ENCODE results near the gene CBFB.

DNA sequence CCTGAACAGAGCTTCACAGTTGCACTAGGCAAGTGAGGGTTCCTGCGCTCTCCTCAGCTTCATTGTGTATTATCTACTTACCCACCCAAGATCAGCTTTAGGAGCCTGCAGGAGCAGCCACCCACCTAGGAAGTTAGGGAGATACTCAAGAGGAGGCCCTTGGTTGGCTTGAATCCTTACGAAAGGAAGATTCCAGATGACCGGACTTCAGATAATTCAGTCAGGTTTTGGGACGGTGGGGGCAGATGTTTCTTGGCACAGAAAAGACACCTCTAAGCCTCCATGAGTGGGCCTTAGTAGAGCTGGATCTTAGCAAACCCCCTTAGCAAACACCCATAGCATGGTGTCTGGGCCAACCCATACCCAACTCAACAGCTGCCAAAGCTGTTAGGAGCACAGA, 2.4 kb upstream of the CBFB start:
- TF ChIP-seq TCF12 (IDR thresholded peaks at IDR 0.05): no peak
- no peak for TF ChIP-seq TCF12 (CRISPR knock-in tag; IDR thresholded peaks at IDR 0.05)
- TF ChIP-seq ESRRA (CRISPR knock-in tag; IDR thresholded peaks at IDR 0.05; ENCODE audit: low read depth): no peak
- TF ChIP-seq ZNF577 (CRISPR knock-in tag; IDR thresholded peaks at IDR 0.05; ENCODE audit: borderline replicate concordance, low read depth): no peak
